ENCODE results near the gene TEX50. TPM values are rescaled to one million over a fixed set of nuclear protein-coding genes. Genes with fewer than 3 reads are reported as not detected.
"Not testable (repeated sequence)": the region's sequence is repeated elsewhere in the genome, so short reads cannot be mapped to it uniquely, and the experiment has no call there.

TEX50 gene
- total and polyA plus RNA-seq, 2 of the 8 experiments (the other 6 are each of a cell fraction or from before 2014, with no cell fraction given): not detected

- FAIRE-seq: not testable (repeated sequence)
- H3K9me3 ChIP-seq (ENCODE audit: insufficient read depth in 2 of 2, low read depth in 1 of 2, low read length in 1 of 2): peaks cover 0 to 12% of the 10 kb centered on the region in 2 experiments; a peak in 2 of 4 replicates
These were observed 39.4 kb downstream of the TEX50 start for GRCh38 chr1:173674496-173674895.

GRCh38 chr1:173680152-173680551 is 45.0 kb downstream of the TEX50 start:
- H3K23me2 ChIP-seq (ENCODE audit: low read depth, low read length); H2BK12ac ChIP-seq (ENCODE audit: low read depth, low read length); H2BK15ac ChIP-seq (ENCODE audit: low read length); H2BK5ac ChIP-seq (ENCODE audit: low read depth, low read length); H3K27me3 ChIP-seq (replicated peaks in 1 of 4; ENCODE audit: control insufficient read depth in 3 of 4, extremely low read depth in 1 of 4, insufficient read depth in 3 of 4, low read length in 3 of 4); H2BK120ac ChIP-seq (replicated peaks; ENCODE audit: low read depth, low read length); H3K79me1 ChIP-seq (ENCODE audit: low read depth, low read length); H3K18ac ChIP-seq (ENCODE audit: extremely low read depth, low read length); H3K4me2 ChIP-seq (ENCODE audit: insufficient read depth in 1 of 2, low read depth in 2 of 2, low read length in 2 of 2); H4K8ac ChIP-seq (ENCODE audit: extremely low read depth, insufficient read depth, low read length); H3K4me3 ChIP-seq (ENCODE audit: extremely low read depth in 1 of 4, insufficient read depth in 2 of 4, low read depth in 3 of 4, low read length in 4 of 4); H3K36me3 ChIP-seq (ENCODE audit: control insufficient read depth in 2 of 4, insufficient read depth in 4 of 4, low read length in 3 of 4); FAIRE-seq; H3K14ac ChIP-seq (ENCODE audit: insufficient read length); POLR2A ChIA-PET (ENCODE audit: partially characterized antibody); H3K4ac ChIP-seq (replicated peaks; ENCODE audit: insufficient read length, low read depth, low read length); H3K23ac ChIP-seq (ENCODE audit: insufficient read length); H3K79me2 ChIP-seq (ENCODE audit: control insufficient read depth in 1 of 2, insufficient read depth in 2 of 2, low read length in 2 of 2); H3K56ac ChIP-seq (replicated peaks; ENCODE audit: insufficient read length, low read depth, low read length); H4K20me1 ChIP-seq (replicated peaks in 1 of 2; ENCODE audit: control insufficient read depth in 1 of 2, insufficient read depth in 2 of 2, low read length in 2 of 2); H2AFZ ChIP-seq (ENCODE audit: low read length); H4K5ac ChIP-seq (ENCODE audit: insufficient read length, low read depth, low read length); H3K27ac ChIP-seq (ENCODE audit: low read depth, low read length); H3K4me1 ChIP-seq (replicated peaks in 1 of 4; ENCODE audit: control insufficient read depth in 3 of 4, insufficient read depth in 4 of 4, low read length in 3 of 4); H3K9ac ChIP-seq (replicated peaks in 1 of 4; ENCODE audit: extremely low read depth in 1 of 4, low read depth in 3 of 4, low read length in 3 of 4); H2AK5ac ChIP-seq (ENCODE audit: low read depth, low read length); H2BK20ac ChIP-seq (ENCODE audit: low read length); H4K91ac ChIP-seq (replicated peaks; ENCODE audit: insufficient read length, low read length); DNase-seq (ENCODE audit: low read depth in 1 of 2, low spot score in 2 of 2): not testable (repeated sequence)
- 89% methylated on average over 5 of the region's 5 CpGs; no CpG with 5 or more reads in 1 of the 2 experiments for WGBS, 2 experiments (ENCODE audit: extremely low coverage in 1 of 2, insufficient coverage in 1 of 2, insufficient read length in 1 of 2, insufficient replicate concordance in 2 of 2, low coverage in 1 of 2, low lambda C conversion rate in 2 of 2, missing lambda C conversion rate in 1 of 2)
- peaks cover 0 to 12% of the 10 kb centered on the region in 2 experiments; a peak in 2 of 4 replicates for H3K9me3 ChIP-seq (ENCODE audit: insufficient read depth in 2 of 2, low read depth in 1 of 2, low read length in 1 of 2)
- CTCF ChIA-PET (ENCODE audit: partially characterized antibody): interaction anchor here (1.1 kb wide), 1 partner anchor 9 kb away, joined by 3 read pairs; no protein-coding TSS in a partner anchor

More at GRCh38 chr1:173674496-173674895, 39.4 kb downstream of the TEX50 start:
- CTCF ChIA-PET (ENCODE audit: partially characterized antibody); H3K4ac ChIP-seq (replicated peaks; ENCODE audit: insufficient read length, low read depth, low read length); H2BK12ac ChIP-seq (ENCODE audit: low read depth, low read length); H3K27me3 ChIP-seq (replicated peaks in 1 of 4; ENCODE audit: control insufficient read depth in 3 of 4, extremely low read depth in 1 of 4, insufficient read depth in 3 of 4, low read length in 3 of 4); H3K23me2 ChIP-seq (ENCODE audit: low read depth, low read length); H2BK5ac ChIP-seq (ENCODE audit: low read depth, low read length); H4K20me1 ChIP-seq (replicated peaks in 1 of 2; ENCODE audit: control insufficient read depth in 1 of 2, insufficient read depth in 2 of 2, low read length in 2 of 2); H3K18ac ChIP-seq (ENCODE audit: extremely low read depth, low read length); H2BK15ac ChIP-seq (ENCODE audit: low read length); H2BK120ac ChIP-seq (replicated peaks; ENCODE audit: low read depth, low read length); H3K23ac ChIP-seq (ENCODE audit: insufficient read length); H3K9ac ChIP-seq (replicated peaks in 1 of 4; ENCODE audit: extremely low read depth in 1 of 4, low read depth in 3 of 4, low read length in 3 of 4); H2AFZ ChIP-seq (ENCODE audit: low read length); H4K5ac ChIP-seq (ENCODE audit: insufficient read length, low read depth, low read length); H3K14ac ChIP-seq (ENCODE audit: insufficient read length); H3K56ac ChIP-seq (replicated peaks; ENCODE audit: insufficient read length, low read depth, low read length); H2AK5ac ChIP-seq (ENCODE audit: low read depth, low read length); H3K4me3 ChIP-seq (ENCODE audit: extremely low read depth in 1 of 4, insufficient read depth in 2 of 4, low read depth in 3 of 4, low read length in 4 of 4); H4K8ac ChIP-seq (ENCODE audit: extremely low read depth, insufficient read depth, low read length); H3K27ac ChIP-seq (ENCODE audit: low read depth, low read length); H3K4me2 ChIP-seq (ENCODE audit: insufficient read depth in 1 of 2, low read depth in 2 of 2, low read length in 2 of 2); DNase-seq (ENCODE audit: low read depth in 1 of 2, low spot score in 2 of 2); H3K79me1 ChIP-seq (ENCODE audit: low read depth, low read length); H3K4me1 ChIP-seq (replicated peaks in 1 of 4; ENCODE audit: control insufficient read depth in 3 of 4, insufficient read depth in 4 of 4, low read length in 3 of 4); H2BK20ac ChIP-seq (ENCODE audit: low read length); H4K91ac ChIP-seq (replicated peaks; ENCODE audit: insufficient read length, low read length); H3K79me2 ChIP-seq (ENCODE audit: control insufficient read depth in 1 of 2, insufficient read depth in 2 of 2, low read length in 2 of 2); H3K36me3 ChIP-seq (ENCODE audit: control insufficient read depth in 2 of 4, insufficient read depth in 4 of 4, low read length in 3 of 4): not testable (repeated sequence)
- POLR2A ChIA-PET (ENCODE audit: partially characterized antibody): interaction anchor here (0.9 kb wide), 1 partner anchor 193 kb away, joined by 3 read pairs; the partner anchor contains the start of genes GAS5 and ZBTB37
- WGBS, 2 experiments (ENCODE audit: extremely low coverage in 1 of 2, insufficient coverage in 1 of 2, insufficient read length in 1 of 2, insufficient replicate concordance in 2 of 2, low coverage in 1 of 2, low lambda C conversion rate in 2 of 2, missing lambda C conversion rate in 1 of 2): 91% methylated on average over 2 of the region's 2 CpGs; no CpG with 5 or more reads in 1 of the 2 experiments

Data from H1 (cell line).